ENCODE measurements around the gene MRPL22. TPM values are rescaled to one million over a fixed set of nuclear protein-coding genes. Genes with fewer than 3 reads are reported as not detected.
A peak's percentile ranks its signal among the peaks of the same experiment; 100 is the strongest.

Gene MRPL22
- total and polyA plus RNA-seq, 2 of the 13 experiments (the other 11 are each of a cell fraction or from before 2014, with no cell fraction given) = 66.8 to 84.8 TPM

GRCh38 chr5:154895606-154896561 lies 45.0 kb upstream of the MRPL22 start:
- ATAC-seq (no peak), FAIRE-seq (peak; percentile 15), DNase-seq (ENCODE audit: low spot score) (no peak)
- no peak overlapping the region for H3K4me3 ChIP-seq (replicated peaks in 1 of 3; ENCODE audit: insufficient read depth in 1 of 3, low read depth in 2 of 3, low read length in 3 of 3)
- H3K27ac ChIP-seq (ENCODE audit: extremely low read length, insufficient read depth, low read length) = no peak overlapping the region
- BruUV-seq (replicated peaks) = no TSS peak
- no peaks in the 10 kb centered on the region for H3K9me3 ChIP-seq (ENCODE audit: low read length)
- in situ Hi-C loops (cut with HindIII; ENCODE audit: extremely low pct_ligation_motif_present, low pct_unique_long_range_greater_than_20kb) = no loop called here
- no peaks in the 10 kb centered on the region for H3K27me3 ChIP-seq (ENCODE audit: control insufficient read depth in 1 of 2, insufficient read depth in 2 of 2, low read length in 2 of 2)
- 95% methylated on average over 14 of the region's 14 CpGs for WGBS (ENCODE audit: low lambda C conversion rate)
- POLR2A ChIA-PET = no interaction called here
- H2AFZ ChIP-seq (ENCODE audit: low read length) = no peak overlapping the region
- H3K36me3 ChIP-seq (replicated peaks in 1 of 2; ENCODE audit: control insufficient read depth in 1 of 2, insufficient read depth in 2 of 2, low read length in 2 of 2) = peaks cover 35 to 86% of the 10 kb centered on the region in 2 experiments
- no peaks in the 10 kb centered on the region for H4K20me1 ChIP-seq (ENCODE audit: insufficient read depth, low read length)
- no peaks in the 10 kb centered on the region for H3K79me2 ChIP-seq (ENCODE audit: insufficient read depth, low read length)
- no peak overlapping the region for H3K9ac ChIP-seq (ENCODE audit: insufficient read depth, low read depth, low read length)
- H3K4me1 ChIP-seq (ENCODE audit: insufficient read depth, low read length) = no peaks in the 10 kb centered on the region
- no peak overlapping the region for H3K4me2 ChIP-seq (ENCODE audit: low read depth, low read length)
- no peak for TF ChIP-seq TRIM22 (IDR thresholded peaks at IDR 0.05)
- TF ChIP-seq, protein P1, sequence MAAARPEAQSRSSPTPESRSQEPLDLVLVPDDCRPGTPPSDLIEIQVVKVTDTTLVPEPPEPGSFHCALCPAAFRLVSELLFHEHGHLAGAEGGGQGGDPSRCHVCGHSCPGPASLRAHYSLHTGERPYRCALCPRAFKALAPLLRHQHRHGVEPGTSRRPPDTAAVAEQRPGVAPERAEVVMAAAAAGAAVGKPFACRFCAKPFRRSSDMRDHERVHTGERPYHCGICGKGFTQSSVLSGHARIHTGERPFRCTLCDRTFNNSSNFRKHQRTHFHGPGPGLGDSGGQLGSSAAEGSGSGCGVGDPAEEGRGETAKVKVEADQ (CRISPR knock-in tag; IDR thresholded peaks at IDR 0.05; ENCODE audit: borderline replicate concordance) = no peak
- TF ChIP-seq ZNF33B (CRISPR knock-in tag; IDR thresholded peaks at IDR 0.05) = no peak
- no peak for TF ChIP-seq ZNF75D (CRISPR knock-in tag; IDR thresholded peaks at IDR 0.05; ENCODE audit: borderline replicate concordance)
- TF ChIP-seq ZNF12 (CRISPR knock-in tag; IDR thresholded peaks at IDR 0.05) = no peak
- TF ChIP-seq SKIL (CRISPR knock-in tag; IDR thresholded peaks at IDR 0.05; ENCODE audit: borderline replicate concordance) = no peak
- TF ChIP-seq, protein P2, sequence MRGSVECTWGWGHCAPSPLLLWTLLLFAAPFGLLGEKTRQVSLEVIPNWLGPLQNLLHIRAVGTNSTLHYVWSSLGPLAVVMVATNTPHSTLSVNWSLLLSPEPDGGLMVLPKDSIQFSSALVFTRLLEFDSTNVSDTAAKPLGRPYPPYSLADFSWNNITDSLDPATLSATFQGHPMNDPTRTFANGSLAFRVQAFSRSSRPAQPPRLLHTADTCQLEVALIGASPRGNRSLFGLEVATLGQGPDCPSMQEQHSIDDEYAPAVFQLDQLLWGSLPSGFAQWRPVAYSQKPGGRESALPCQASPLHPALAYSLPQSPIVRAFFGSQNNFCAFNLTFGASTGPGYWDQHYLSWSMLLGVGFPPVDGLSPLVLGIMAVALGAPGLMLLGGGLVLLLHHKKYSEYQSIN (CRISPR knock-in tag; IDR thresholded peaks at IDR 0.05; ENCODE audit: borderline replicate concordance) = no peak
- TF ChIP-seq IRF1 (CRISPR knock-in tag; IDR thresholded peaks at IDR 0.05; ENCODE audit: low read depth) = no peak
- TF ChIP-seq SUZ12 (IDR thresholded peaks at IDR 0.05; ENCODE audit: low read depth, low read length) = no peak
- intact Hi-C loops (cut with micrococcal nuclease; ENCODE audit: unreplicated experiment) = no loop called here
- CTCF ChIA-PET (ENCODE audit: low intra/inter-chr PET ratio, low total read pairs) = no interaction called here
